ENCODE results near the gene DDX41. TPM values are rescaled to one million over a fixed set of nuclear protein-coding genes. Genes with fewer than 3 reads are reported as not detected.

DDX41 gene
- total RNA-seq, 1 experiment from 2014 or later, result 133 TPM

DNA sequence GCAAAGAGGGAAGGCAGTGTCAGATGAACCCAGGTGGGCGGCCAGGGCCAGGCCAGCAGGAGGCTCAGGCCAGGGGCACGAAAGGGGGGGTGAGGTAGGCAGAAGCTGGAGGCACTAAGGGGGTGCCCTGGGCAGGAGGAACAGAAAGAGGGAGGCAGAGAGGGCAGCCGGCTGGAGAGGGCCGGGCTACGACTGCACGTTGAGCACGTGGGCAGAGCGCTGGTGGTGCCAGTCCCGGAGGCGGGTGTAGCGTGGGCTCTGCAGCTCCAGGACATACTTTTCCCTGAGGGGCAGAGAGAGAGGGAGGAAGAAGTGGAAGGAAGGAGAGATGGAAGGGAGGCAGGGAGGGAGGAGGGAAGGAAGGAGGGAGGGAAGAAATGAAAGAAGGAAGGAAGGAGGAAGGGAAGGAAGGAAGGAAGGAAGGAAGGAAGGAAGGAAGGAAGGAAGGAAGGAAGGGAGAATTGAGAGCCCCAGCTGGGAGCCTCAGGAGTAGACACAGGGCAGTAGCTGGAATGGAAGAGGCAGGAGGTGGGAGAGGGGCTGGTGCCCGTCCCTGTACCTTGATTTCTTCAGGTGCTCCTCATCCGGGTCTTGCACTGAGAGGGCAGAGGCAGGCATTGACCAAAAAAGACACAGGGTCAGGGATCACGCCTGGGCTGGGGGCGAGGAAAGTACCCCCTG lies 26.3 kb downstream of the DDX41 start:
- no peak overlapping the region for H3K4ac ChIP-seq (ENCODE audit: low read depth, low read length)
- no peaks in the 10 kb centered on the region for H3K23me2 ChIP-seq (ENCODE audit: insufficient read length, low read depth, low read length, poor library complexity, severe bottlenecking)
- no peak overlapping the region for H3K4me2 ChIP-seq (ENCODE audit: insufficient read depth, insufficient read length, low read length)
- H2BK5ac ChIP-seq (ENCODE audit: insufficient read length, low read length), result no peak overlapping the region
- no CpG with 5 or more reads among the region's 15 CpGs for WGBS (ENCODE audit: extremely low coverage, insufficient read length, low lambda C conversion rate)
- no peak overlapping the region for H2BK20ac ChIP-seq (ENCODE audit: low read depth, low read length, poor library complexity, severe bottlenecking)
- H3K4me3 Mint-ChIP-seq, result no peak overlapping the region
- DNase-seq, result no peak
- peaks cover 41 to 76% (median 67%) of the 10 kb centered on the region in 3 experiments for H3K36me3 Mint-ChIP-seq (ENCODE audit: insufficient read depth in 1 of 3, low read depth in 3 of 3)
- no peak overlapping the region for H3K14ac ChIP-seq (ENCODE audit: insufficient read depth, low read length)
- H3K9me3 ChIP-seq (ENCODE audit: control insufficient read depth, low read depth, low read length), result no peaks in the 10 kb centered on the region
- H3K27ac Mint-ChIP-seq, result peak overlapping the region in 1 of 3 experiments; percentile 91; a peak in 2 of 7 replicates
- no peaks in the 10 kb centered on the region for H3K27me3 ChIP-seq (ENCODE audit: insufficient read depth, low read length)
- H2BK120ac ChIP-seq (ENCODE audit: low read depth, low read length, poor library complexity, severe bottlenecking), result no peak overlapping the region
- H2BK12ac ChIP-seq (ENCODE audit: insufficient read length, low read depth, low read length), result no peak overlapping the region
- no peaks in the 10 kb centered on the region for H4K20me1 ChIP-seq (ENCODE audit: control insufficient read depth, insufficient read depth, insufficient read length)
- H3K27ac ChIP-seq (ENCODE audit: insufficient read length, low read depth, low read length), result no peak overlapping the region
- no peak overlapping the region for H3T11ph ChIP-seq (ENCODE audit: low read length)
- no peak overlapping the region for H4K8ac ChIP-seq (replicated peaks; ENCODE audit: insufficient read length, low read depth, low read length)
- H4K91ac ChIP-seq (ENCODE audit: insufficient read length, low read depth, low read length), result no peak overlapping the region
- no peaks in the 10 kb centered on the region for H3K27me3 Mint-ChIP-seq (ENCODE audit: low read depth)
- no peak overlapping the region for H2BK15ac ChIP-seq (ENCODE audit: low read depth, low read length)
- no peaks in the 10 kb centered on the region; a peak in 1 of 5 replicates for H3K9me3 Mint-ChIP-seq
- no peak overlapping the region for H2AK5ac ChIP-seq (ENCODE audit: insufficient read length, low read length)
- H3K9ac ChIP-seq (ENCODE audit: extremely low read depth, insufficient read length, low read length), result no peak overlapping the region
- TF ChIP-seq, protein P1, sequence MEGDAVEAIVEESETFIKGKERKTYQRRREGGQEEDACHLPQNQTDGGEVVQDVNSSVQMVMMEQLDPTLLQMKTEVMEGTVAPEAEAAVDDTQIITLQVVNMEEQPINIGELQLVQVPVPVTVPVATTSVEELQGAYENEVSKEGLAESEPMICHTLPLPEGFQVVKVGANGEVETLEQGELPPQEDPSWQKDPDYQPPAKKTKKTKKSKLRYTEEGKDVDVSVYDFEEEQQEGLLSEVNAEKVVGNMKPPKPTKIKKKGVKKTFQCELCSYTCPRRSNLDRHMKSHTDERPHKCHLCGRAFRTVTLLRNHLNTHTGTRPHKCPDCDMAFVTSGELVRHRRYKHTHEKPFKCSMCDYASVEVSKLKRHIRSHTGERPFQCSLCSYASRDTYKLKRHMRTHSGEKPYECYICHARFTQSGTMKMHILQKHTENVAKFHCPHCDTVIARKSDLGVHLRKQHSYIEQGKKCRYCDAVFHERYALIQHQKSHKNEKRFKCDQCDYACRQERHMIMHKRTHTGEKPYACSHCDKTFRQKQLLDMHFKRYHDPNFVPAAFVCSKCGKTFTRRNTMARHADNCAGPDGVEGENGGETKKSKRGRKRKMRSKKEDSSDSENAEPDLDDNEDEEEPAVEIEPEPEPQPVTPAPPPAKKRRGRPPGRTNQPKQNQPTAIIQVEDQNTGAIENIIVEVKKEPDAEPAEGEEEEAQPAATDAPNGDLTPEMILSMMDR (conservative IDR thresholded peaks at IDR 0.05), result no peak
- no peak overlapping the region for H3K18ac ChIP-seq (ENCODE audit: insufficient read length, low read depth, low read length)
- no peaks in the 10 kb centered on the region for H3K79me2 ChIP-seq (ENCODE audit: insufficient read depth, low read length)
- no peak overlapping the region for H2AFZ ChIP-seq (ENCODE audit: low read length)
- peaks cover 12 to 34% of the 10 kb centered on the region in 2 experiments for H3K4me1 Mint-ChIP-seq
- no peaks in the 10 kb centered on the region for H3K79me1 ChIP-seq (ENCODE audit: insufficient read depth, low read depth, low read length, poor library complexity, severe bottlenecking)
- no peak overlapping the region for H4K5ac ChIP-seq (ENCODE audit: insufficient read length, low read depth, low read length)
- H3K23ac ChIP-seq (ENCODE audit: insufficient read length, low read depth, low read length), result no peak overlapping the region
- H3K4me1 ChIP-seq (ENCODE audit: insufficient read depth, low read length), result no peaks in the 10 kb centered on the region; the same call in 1 of the 2 replicates
- H3K56ac ChIP-seq (ENCODE audit: insufficient read length, low read depth, low read length), result no peak overlapping the region

All from H9 (cell line).